Dermis blood vessel endothelial cell (primary cell): Measurements from ENCODE around the gene MB. TPM values are rescaled to one million over a fixed set of nuclear protein-coding genes. Genes with fewer than 3 reads are reported as not detected.

ENCODE experiments used
- DNase-seq: peaks from one replicate; pipeline ENCODE4 v3.0.0; 2010
- total RNA-seq: library from RNA; depleted of rRNA; stranded (reverse); fragments of >200 nt; gene quantifications from 2 replicates; pipeline ENCODE4 v1.2.3, GENCODE V29; 2014

The MB gene
- total RNA-seq, 1 donor from 2014 or later, result not detected

- DNase-seq, result no peak
Measured at GRCh38 chr22:35615156-35615555, 2.0 kb downstream of the MB start.

GRCh38 chr22:35614404-35614803 lies 2.7 kb downstream of the MB start:
- DNase-seq, result no peak

- DNase-seq, result no peak
Measured at GRCh38 chr22:35612903-35613302, 4.2 kb downstream of the MB start.

GRCh38 chr22:35611891-35612576 lies 5.1 kb downstream of the MB start:
- no peak for DNase-seq

- no peak for DNase-seq
Measured at GRCh38 chr22:35611200-35611890, 5.8 kb downstream of the MB start.

- no peak for DNase-seq
Measured at GRCh38 chr22:35610741-35611140, 6.4 kb downstream of the MB start.

- no peak for DNase-seq
Measured at GRCh38 chr22:35609761-35610160, 7.4 kb downstream of the MB start.

- no peak for DNase-seq
Measured at GRCh38 chr22:35609261-35609660, 7.9 kb downstream of the MB start.

- DNase-seq, result no peak
Measured at GRCh38 chr22:35608088-35608487, 9.0 kb downstream of the MB start.

GRCh38 chr22:35606916-35607315 lies 10.2 kb downstream of the MB start:
- DNase-seq, result no peak

GRCh38 chr22:35605851-35606481 lies 11.2 kb downstream of the MB start:
- no peak for DNase-seq

GRCh38 chr22:35605369-35605680 lies 11.8 kb downstream of the MB start:
- DNase-seq, result no peak

GRCh38 chr22:35604621-35605368 lies 12.3 kb downstream of the MB start:
- DNase-seq, result no peak

GRCh38 chr22:35601743-35602615 lies 15.2 kb downstream of the MB start:
- no peak for DNase-seq

GRCh38 chr22:35601013-35601580 lies 16.0 kb downstream of the MB start:
- no peak for DNase-seq

GRCh38 chr22:35600476-35600875 lies 16.7 kb downstream of the MB start:
- no peak for DNase-seq

GRCh38 chr22:35599364-35599763 lies 17.8 kb downstream of the MB start:
- DNase-seq, result no peak

- no peak for DNase-seq
Measured at GRCh38 chr22:35598396-35598710, 18.8 kb downstream of the MB start.

GRCh38 chr22:35597692-35598395 lies 19.3 kb downstream of the MB start:
- no peak for DNase-seq

- no peak for DNase-seq
Measured at GRCh38 chr22:35596821-35597220, 20.3 kb downstream of the MB start.

- no peak for DNase-seq
Measured at GRCh38 chr22:35594686-35595085, 22.4 kb downstream of the MB start.
